ENCODE measurements around the gene CD300E. TPM values are rescaled to one million over a fixed set of nuclear protein-coding genes. Genes with fewer than 3 reads are reported as not detected.
"Not testable (repeated sequence)": the region's sequence is repeated elsewhere in the genome, so short reads cannot be mapped to it uniquely, and the experiment has no call there.

CD300E gene
- total RNA-seq, 1 experiment from 2014 or later, result not detected

DNA sequence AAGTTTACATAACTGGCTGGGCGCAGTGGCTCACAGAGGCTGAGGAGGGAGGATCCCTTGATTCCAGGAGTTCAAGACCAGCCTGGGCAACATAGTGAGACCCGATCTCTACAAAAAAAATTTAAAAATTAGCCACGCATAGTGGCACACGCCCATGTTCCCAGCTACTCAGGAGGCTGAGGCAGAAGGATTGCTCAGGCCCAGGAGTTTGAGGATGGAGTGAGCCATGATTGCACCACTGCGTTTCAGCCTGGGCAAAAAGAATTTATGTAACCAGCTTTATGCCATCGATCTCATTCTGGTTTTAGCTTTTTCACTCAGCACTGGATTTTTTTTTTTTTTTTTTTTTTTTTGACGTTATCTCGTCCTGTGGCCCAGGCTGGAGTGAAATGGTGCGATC is 9.1 kb upstream of the CD300E start:
- no peak overlapping the region for H3K27ac ChIP-seq (ENCODE audit: low read length)
- no peaks in the 10 kb centered on the region for H3K27me3 ChIP-seq (ENCODE audit: low read length)
- H3K4me1 ChIP-seq (ENCODE audit: low read length), result peaks cover 5% of the 10 kb centered on the region

DNA sequence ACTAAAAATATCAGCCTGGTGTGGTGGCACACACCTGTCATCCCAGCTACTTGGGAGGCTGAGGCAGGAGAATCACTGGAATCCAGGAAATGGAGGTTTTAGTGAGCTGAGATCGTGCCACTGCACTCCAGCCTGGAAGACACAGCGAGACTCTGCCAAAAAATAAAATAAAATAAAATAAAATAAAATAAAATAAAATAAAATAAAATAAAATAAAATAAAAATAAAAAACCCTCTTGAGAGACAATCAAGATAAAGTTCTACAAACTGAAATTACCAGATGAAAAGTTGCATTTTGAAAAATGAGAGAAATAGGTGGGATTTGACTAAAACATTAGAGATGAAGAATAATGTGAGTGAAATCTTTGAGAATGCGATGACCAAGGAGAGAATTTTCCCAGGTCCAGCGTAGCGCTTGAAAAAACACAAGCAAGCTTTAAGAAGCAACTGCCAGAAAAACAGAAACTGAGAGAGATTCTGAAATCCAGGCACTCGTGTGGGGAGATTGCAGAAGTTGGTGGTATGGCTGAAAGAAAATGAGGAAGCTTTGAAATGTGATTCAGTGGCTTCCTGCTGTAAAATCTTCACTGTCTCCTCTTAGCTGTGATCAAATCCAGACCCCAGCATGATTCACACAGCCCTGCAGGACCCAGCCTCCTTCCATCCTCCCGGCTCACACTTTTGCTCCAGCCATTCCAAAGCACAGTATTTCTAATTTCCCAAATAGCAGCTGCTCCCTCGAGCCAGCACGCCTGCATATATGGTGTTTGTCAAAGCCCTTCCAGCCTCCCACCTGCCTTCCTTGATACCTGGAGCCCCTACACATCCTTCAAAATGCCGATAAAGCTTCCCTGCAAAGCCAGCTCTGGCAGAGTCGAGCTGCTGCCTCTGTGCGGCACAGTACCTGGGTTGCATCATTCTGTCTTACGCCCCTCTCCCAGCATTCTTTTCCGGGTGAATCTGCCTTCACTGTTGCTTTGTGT is 8.2 kb upstream of the CD300E start:
- Histone ChIP-seq H3K4me1 (ENCODE audit: low read length) (peaks cover 5% of the 10 kb centered on the region), H3K27ac (ENCODE audit: low read length) (no peak overlapping the region), H3K4me2 (ENCODE audit: low read depth, low read length, poor library complexity, severe bottlenecking) (no peak overlapping the region), H4K20me1 (ENCODE audit: insufficient read depth, low read depth, low read length) (no peaks in the 10 kb centered on the region), H3K27me3 (ENCODE audit: low read length) (no peaks in the 10 kb centered on the region), H3K9me3 (ENCODE audit: low read length) (no peaks in the 10 kb centered on the region), H3K9me2 (replicated peaks; ENCODE audit: insufficient read depth, low read length) (no peaks in the 10 kb centered on the region), H3K36me3 (ENCODE audit: insufficient read depth, low read length) (no peaks in the 10 kb centered on the region), H2AFZ (ENCODE audit: low read length) (no peak overlapping the region), H3K9ac (ENCODE audit: low read length) (no peak overlapping the region), H3K79me2 (ENCODE audit: low read length) (no peaks in the 10 kb centered on the region), H3K4me3 (ENCODE audit: low read length) (no peak overlapping the region)
- peak; percentile 61 for DNase-seq

More for the DNA sequence above, 9.1 kb upstream of the CD300E start:
- no peaks in the 10 kb centered on the region for H3K9me3 ChIP-seq (ENCODE audit: low read length)
- H3K9me2 ChIP-seq (replicated peaks; ENCODE audit: insufficient read depth, low read length), result no peaks in the 10 kb centered on the region
- no peaks in the 10 kb centered on the region for H3K36me3 ChIP-seq (ENCODE audit: insufficient read depth, low read length)
- H3K4me3 ChIP-seq (ENCODE audit: low read length), result no peak overlapping the region
- H3K4me2 ChIP-seq (ENCODE audit: low read depth, low read length, poor library complexity, severe bottlenecking), result no peak overlapping the region
- no peak overlapping the region for H3K9ac ChIP-seq (ENCODE audit: low read length)
- no peaks in the 10 kb centered on the region for H4K20me1 ChIP-seq (ENCODE audit: insufficient read depth, low read depth, low read length)
- no peak for DNase-seq
- H2AFZ ChIP-seq (ENCODE audit: low read length), result no peak overlapping the region
- no peaks in the 10 kb centered on the region for H3K79me2 ChIP-seq (ENCODE audit: low read length)

DNA sequence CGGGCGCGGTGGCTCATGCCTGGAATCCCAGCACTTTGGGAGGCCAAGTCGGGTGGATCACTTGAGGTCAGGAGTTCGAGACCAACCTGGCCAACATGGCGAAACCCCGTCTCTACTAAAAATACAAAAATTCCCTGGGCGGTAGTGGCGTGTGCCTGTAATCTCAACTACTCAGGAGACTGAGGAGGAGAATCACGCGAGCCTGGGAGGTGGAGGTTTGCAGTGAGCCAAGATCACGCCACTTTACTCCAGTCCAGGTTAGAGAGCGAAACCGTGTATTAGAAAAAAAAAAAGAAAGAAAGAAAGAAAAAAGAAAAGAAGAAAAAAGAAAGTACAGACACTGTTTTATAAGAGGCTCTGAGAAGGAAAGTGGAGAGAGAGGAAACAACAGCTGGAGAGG is 6.7 kb upstream of the CD300E start:
- not testable (repeated sequence) for H4K20me1 ChIP-seq (ENCODE audit: insufficient read depth, low read depth, low read length); H3K9ac ChIP-seq (ENCODE audit: low read length); H3K4me1 ChIP-seq (ENCODE audit: low read length); H3K4me2 ChIP-seq (ENCODE audit: low read depth, low read length, poor library complexity, severe bottlenecking); H3K27me3 ChIP-seq (ENCODE audit: low read length); H3K9me3 ChIP-seq (ENCODE audit: low read length); H3K36me3 ChIP-seq (ENCODE audit: insufficient read depth, low read length); H3K27ac ChIP-seq (ENCODE audit: low read length); H3K9me2 ChIP-seq (replicated peaks; ENCODE audit: insufficient read depth, low read length); H3K79me2 ChIP-seq (ENCODE audit: low read length); H2AFZ ChIP-seq (ENCODE audit: low read length); H3K4me3 ChIP-seq (ENCODE audit: low read length); DNase-seq

DNA sequence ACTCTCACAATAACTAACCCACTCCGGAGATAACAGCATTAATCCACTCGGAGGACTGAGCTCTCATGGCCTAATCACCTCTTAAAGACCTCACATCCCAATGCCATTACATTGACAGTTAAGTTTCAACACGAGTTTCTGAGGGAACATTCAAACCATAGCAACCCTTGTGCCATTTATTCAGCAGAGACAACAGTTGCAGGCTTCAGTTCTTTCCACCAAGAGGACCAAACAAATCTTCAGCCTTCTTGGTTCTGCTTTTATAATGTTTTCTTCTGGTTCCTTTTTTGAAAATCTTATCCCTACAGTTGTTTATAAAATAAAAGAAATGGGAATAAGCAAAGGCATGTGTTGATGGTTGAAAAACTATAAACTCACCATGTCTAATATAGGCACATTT is 2.1 kb upstream of the CD300E start:
- H2AFZ ChIP-seq (ENCODE audit: low read length), result no peak overlapping the region
- H3K9me2 ChIP-seq (replicated peaks; ENCODE audit: insufficient read depth, low read length), result no peaks in the 10 kb centered on the region
- H4K20me1 ChIP-seq (ENCODE audit: insufficient read depth, low read depth, low read length), result no peaks in the 10 kb centered on the region
- H3K4me2 ChIP-seq (ENCODE audit: low read depth, low read length, poor library complexity, severe bottlenecking), result no peak overlapping the region
- no peak for DNase-seq
- H3K27me3 ChIP-seq (ENCODE audit: low read length), result no peaks in the 10 kb centered on the region
- H3K9me3 ChIP-seq (ENCODE audit: low read length), result no peaks in the 10 kb centered on the region
- no peak overlapping the region for H3K9ac ChIP-seq (ENCODE audit: low read length)
- no peaks in the 10 kb centered on the region for H3K4me1 ChIP-seq (ENCODE audit: low read length)
- H3K4me3 ChIP-seq (ENCODE audit: low read length), result no peak overlapping the region
- H3K36me3 ChIP-seq (ENCODE audit: insufficient read depth, low read length), result no peaks in the 10 kb centered on the region
- no peak overlapping the region for H3K27ac ChIP-seq (ENCODE audit: low read length)
- no peaks in the 10 kb centered on the region for H3K79me2 ChIP-seq (ENCODE audit: low read length)

DNA sequence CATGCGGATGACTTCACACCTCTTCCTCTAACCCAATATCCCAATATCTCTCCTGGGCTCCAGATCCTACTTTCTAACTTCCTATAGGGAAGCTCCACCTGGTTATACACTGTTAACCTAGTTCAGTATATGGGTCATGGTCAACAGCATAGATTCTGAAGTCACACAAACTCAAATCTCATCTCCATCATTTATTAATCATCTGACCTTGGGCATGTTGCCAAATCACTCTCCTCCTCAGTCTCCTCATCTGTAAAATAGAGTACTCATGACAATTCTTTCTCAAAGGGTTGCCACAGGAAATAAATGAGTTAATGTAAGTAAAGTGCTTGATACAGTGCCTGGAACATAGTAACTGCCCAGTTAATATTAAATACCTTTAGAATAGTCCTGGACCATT is 593 bp upstream of the CD300E start:
- Histone ChIP-seq H3K27me3 (ENCODE audit: low read length) (no peaks in the 10 kb centered on the region), H2AFZ (ENCODE audit: low read length) (no peak overlapping the region), H3K4me3 (ENCODE audit: low read length) (no peak overlapping the region), H3K4me2 (ENCODE audit: low read depth, low read length, poor library complexity, severe bottlenecking) (no peak overlapping the region), H4K20me1 (ENCODE audit: insufficient read depth, low read depth, low read length) (no peaks in the 10 kb centered on the region), H3K9me2 (replicated peaks; ENCODE audit: insufficient read depth, low read length) (no peaks in the 10 kb centered on the region), H3K79me2 (ENCODE audit: low read length) (no peaks in the 10 kb centered on the region), H3K4me1 (ENCODE audit: low read length) (no peaks in the 10 kb centered on the region), H3K36me3 (ENCODE audit: insufficient read depth, low read length) (no peaks in the 10 kb centered on the region), H3K9ac (ENCODE audit: low read length) (no peak overlapping the region), H3K9me3 (ENCODE audit: low read length) (no peaks in the 10 kb centered on the region), H3K27ac (ENCODE audit: low read length) (no peak overlapping the region)
- no peak for DNase-seq

DNA sequence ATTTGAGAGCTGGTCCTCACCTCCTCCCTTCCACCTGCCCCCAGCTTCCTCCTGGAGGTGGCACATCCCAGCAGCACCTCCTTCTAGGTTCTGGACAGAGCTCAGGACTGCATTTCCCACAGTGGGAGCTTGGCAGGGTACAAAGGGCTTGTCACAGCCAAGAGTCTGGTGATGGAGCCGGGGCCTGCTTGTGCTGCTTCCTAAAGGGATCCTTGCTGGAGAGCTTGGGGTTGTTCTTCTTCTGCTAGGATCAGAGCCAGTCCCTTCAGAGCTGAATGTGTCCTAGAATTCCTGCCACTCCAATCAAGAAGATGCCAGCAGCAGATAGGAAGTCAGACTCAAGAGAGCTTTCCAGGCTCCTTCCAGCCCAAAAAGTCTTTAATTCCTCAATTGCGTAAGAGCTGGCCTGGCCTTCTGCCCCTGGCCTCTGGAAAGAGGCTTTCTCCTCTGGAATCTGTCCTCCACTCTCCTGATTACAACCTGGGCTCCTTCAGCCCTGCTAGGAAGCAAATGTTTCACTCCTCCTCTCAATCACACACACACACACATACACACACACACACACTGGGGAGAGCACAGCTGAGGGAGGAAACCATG is 4.4 kb downstream of the CD300E start:
- Histone ChIP-seq H3K4me2 (ENCODE audit: low read depth, low read length, poor library complexity, severe bottlenecking) (no peak overlapping the region), H3K9me2 (replicated peaks; ENCODE audit: insufficient read depth, low read length) (no peaks in the 10 kb centered on the region), H3K36me3 (ENCODE audit: insufficient read depth, low read length) (no peaks in the 10 kb centered on the region), H3K27me3 (ENCODE audit: low read length) (no peaks in the 10 kb centered on the region), H3K4me3 (ENCODE audit: low read length) (no peak overlapping the region), H3K4me1 (ENCODE audit: low read length) (no peaks in the 10 kb centered on the region), H3K9ac (ENCODE audit: low read length) (no peak overlapping the region), H3K27ac (ENCODE audit: low read length) (no peak overlapping the region), H3K79me2 (ENCODE audit: low read length) (no peaks in the 10 kb centered on the region), H2AFZ (ENCODE audit: low read length) (no peak overlapping the region), H4K20me1 (ENCODE audit: insufficient read depth, low read depth, low read length) (no peaks in the 10 kb centered on the region), H3K9me3 (ENCODE audit: low read length) (no peaks in the 10 kb centered on the region)
- no peak for DNase-seq

DNA sequence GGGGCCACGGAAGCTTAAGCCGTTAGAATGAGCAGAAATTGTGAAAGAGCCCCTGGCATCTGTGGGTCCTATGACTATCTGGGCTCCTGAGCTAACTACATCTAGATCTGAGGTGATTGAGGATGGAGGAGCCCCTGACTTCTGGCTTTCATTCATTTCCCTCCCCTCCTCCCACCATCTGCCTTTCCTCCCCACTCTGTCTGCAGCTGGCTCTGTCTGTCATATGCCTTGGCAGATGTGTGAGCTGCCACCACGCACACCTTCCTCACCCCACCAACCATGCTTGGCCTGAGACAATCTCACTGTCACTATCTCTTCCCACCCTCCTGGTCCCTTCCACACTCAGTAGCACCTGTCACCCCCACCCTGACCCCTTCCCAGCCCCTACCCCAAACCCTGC is 5.1 kb downstream of the CD300E start:
- Histone ChIP-seq H3K27me3 (ENCODE audit: low read length) (no peaks in the 10 kb centered on the region), H2AFZ (ENCODE audit: low read length) (no peak overlapping the region), H3K9me3 (ENCODE audit: low read length) (no peaks in the 10 kb centered on the region), H3K9ac (ENCODE audit: low read length) (no peak overlapping the region), H3K4me2 (ENCODE audit: low read depth, low read length, poor library complexity, severe bottlenecking) (no peak overlapping the region), H3K27ac (ENCODE audit: low read length) (no peak overlapping the region), H4K20me1 (ENCODE audit: insufficient read depth, low read depth, low read length) (no peaks in the 10 kb centered on the region), H3K79me2 (ENCODE audit: low read length) (no peaks in the 10 kb centered on the region), H3K36me3 (ENCODE audit: insufficient read depth, low read length) (no peaks in the 10 kb centered on the region), H3K4me3 (ENCODE audit: low read length) (no peak overlapping the region), H3K4me1 (ENCODE audit: low read length) (no peaks in the 10 kb centered on the region), H3K9me2 (replicated peaks; ENCODE audit: insufficient read depth, low read length) (no peaks in the 10 kb centered on the region)
- DNase-seq, result no peak

DNA sequence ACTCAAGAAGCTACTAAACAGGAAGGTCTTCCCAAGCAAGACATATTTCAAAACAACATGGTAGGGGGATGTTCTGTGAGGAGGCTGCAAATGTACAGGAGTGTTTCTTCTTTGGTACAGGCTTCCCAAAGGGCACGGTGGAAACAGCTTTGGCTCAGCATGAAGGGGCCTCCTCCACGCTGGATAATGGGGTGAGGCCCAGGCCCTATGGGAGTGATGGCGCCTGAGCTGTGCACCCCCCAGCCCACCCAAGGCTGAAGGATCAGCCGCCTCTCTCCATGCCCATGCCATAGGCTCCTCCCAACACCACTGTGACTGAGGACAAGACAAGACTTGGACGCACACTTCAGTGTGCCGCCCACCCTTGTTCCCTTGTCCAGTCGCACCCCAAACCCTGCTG is 6.8 kb downstream of the CD300E start:
- Histone ChIP-seq H3K9me2 (replicated peaks; ENCODE audit: insufficient read depth, low read length) (no peaks in the 10 kb centered on the region), H3K4me1 (ENCODE audit: low read length) (no peaks in the 10 kb centered on the region), H3K4me2 (ENCODE audit: low read depth, low read length, poor library complexity, severe bottlenecking) (no peak overlapping the region), H3K79me2 (ENCODE audit: low read length) (no peaks in the 10 kb centered on the region), H3K36me3 (ENCODE audit: insufficient read depth, low read length) (no peaks in the 10 kb centered on the region), H3K27me3 (ENCODE audit: low read length) (no peaks in the 10 kb centered on the region), H3K27ac (ENCODE audit: low read length) (no peak overlapping the region), H3K4me3 (ENCODE audit: low read length) (no peak overlapping the region), H3K9ac (ENCODE audit: low read length) (no peak overlapping the region), H3K9me3 (ENCODE audit: low read length) (no peaks in the 10 kb centered on the region), H2AFZ (ENCODE audit: low read length) (no peak overlapping the region), H4K20me1 (ENCODE audit: insufficient read depth, low read depth, low read length) (no peaks in the 10 kb centered on the region)
- DNase-seq, result no peak
